Keratinocyte (primary cell): Measurements from ENCODE around the gene PHF2.

ENCODE experiments used
- CTCF ChIP-seq, 3 experiments: IDR thresholded peaks in 1 of 3; conservative IDR thresholded peaks in 1 of 3; optimal IDR thresholded peaks in 1 of 3; 2 replicates in 2 of 3; 3 replicates in 1 of 3; pipeline versions ENCODE3 to v1.5.1; 2011; ENCODE audit warnings: low read length in 3 of 3, mild to moderate bottlenecking in 3 of 3, moderate library complexity in 2 of 3, control low read depth in 1 of 3, inconsistent platforms in 1 of 3; ENCODE audit not compliant: insufficient read depth in 2 of 3; ENCODE audit errors: extremely low read depth in 1 of 3
- EZH2 ChIP-seq: IDR thresholded peaks from one replicate; pipeline ENCODE4 v1.6.1; 2012; ENCODE audit warnings: inconsistent platforms, mild to moderate bottlenecking, low read length, moderate library complexity

- no peak for TF ChIP-seq EZH2
- TF ChIP-seq CTCF (optimal IDR thresholded peaks at IDR 0.05 in 1 of 3, IDR thresholded peaks at IDR 0.05 in 1 of 3, conservative IDR thresholded peaks at IDR 0.05 in 1 of 3; ENCODE audit: extremely low read depth in 1 of 3, insufficient read depth in 2 of 3, low read length in 3 of 3), result no peak
Measured at GRCh38 chr9:93674580-93675335, 98.4 kb downstream of the PHF2 start.
